ENCODE measurements around the gene ZNF384. TPM values are rescaled to one million over a fixed set of nuclear protein-coding genes. Genes with fewer than 3 reads are reported as not detected.

Gene ZNF384
- total and polyA plus RNA-seq, 2 of the 8 experiments (the other 6 are each of a cell fraction or from before 2014, with no cell fraction given) = 59.0 to 59.6 TPM

- Histone ChIP-seq H2BK12ac (ENCODE audit: low read depth, low read length) (no peak overlapping the region), H3K4me3 (ENCODE audit: extremely low read depth in 1 of 4, insufficient read depth in 2 of 4, low read depth in 3 of 4, low read length in 4 of 4) (no peak overlapping the region), H3K23ac (ENCODE audit: insufficient read length) (no peak overlapping the region), H3K27me3 (replicated peaks in 1 of 4; ENCODE audit: control insufficient read depth in 3 of 4, extremely low read depth in 1 of 4, insufficient read depth in 3 of 4, low read length in 3 of 4) (no peaks in the 10 kb centered on the region), H3K4me1 (replicated peaks in 1 of 4; ENCODE audit: control insufficient read depth in 3 of 4, insufficient read depth in 4 of 4, low read length in 3 of 4) (peaks cover 0 to 8% (median 2%) of the 10 kb centered on the region in 4 experiments; a peak in 3 of 7 replicates), H3K79me2 (ENCODE audit: control insufficient read depth in 1 of 2, insufficient read depth in 2 of 2, low read length in 2 of 2) (no peaks in the 10 kb centered on the region), H3K14ac (ENCODE audit: insufficient read length) (no peak overlapping the region), H2BK15ac (ENCODE audit: low read length) (no peak overlapping the region), H2AFZ (ENCODE audit: low read length) (no peak overlapping the region), H3K4ac (replicated peaks; ENCODE audit: insufficient read length, low read depth, low read length) (no peak overlapping the region), H3K23me2 (ENCODE audit: low read depth, low read length) (no peaks in the 10 kb centered on the region), H4K5ac (ENCODE audit: insufficient read length, low read depth, low read length) (no peak overlapping the region), H2BK5ac (ENCODE audit: low read depth, low read length) (no peak overlapping the region), H3K9ac (replicated peaks in 1 of 4; ENCODE audit: extremely low read depth in 1 of 4, low read depth in 3 of 4, low read length in 3 of 4) (no peak overlapping the region), H4K91ac (replicated peaks; ENCODE audit: insufficient read length, low read length) (no peak overlapping the region), H2BK120ac (replicated peaks; ENCODE audit: low read depth, low read length) (no peak overlapping the region), H4K20me1 (replicated peaks in 1 of 2; ENCODE audit: control insufficient read depth in 1 of 2, insufficient read depth in 2 of 2, low read length in 2 of 2) (no peaks in the 10 kb centered on the region), H3K79me1 (ENCODE audit: low read depth, low read length) (no peaks in the 10 kb centered on the region), H2AK5ac (ENCODE audit: low read depth, low read length) (no peak overlapping the region), H2BK20ac (ENCODE audit: low read length) (no peak overlapping the region), H3K18ac (ENCODE audit: extremely low read depth, low read length) (no peak overlapping the region), H3K9me3 (ENCODE audit: insufficient read depth in 2 of 2, low read depth in 1 of 2, low read length in 1 of 2) (no peaks in the 10 kb centered on the region), H4K8ac (ENCODE audit: extremely low read depth, insufficient read depth, low read length) (no peak overlapping the region), H3K36me3 (ENCODE audit: control insufficient read depth in 2 of 4, insufficient read depth in 4 of 4, low read length in 3 of 4) (no peaks in the 10 kb centered on the region), H3K56ac (replicated peaks; ENCODE audit: insufficient read length, low read depth, low read length) (no peak overlapping the region), H3K27ac (ENCODE audit: low read depth, low read length) (no peak overlapping the region), H3K4me2 (ENCODE audit: insufficient read depth in 1 of 2, low read depth in 2 of 2, low read length in 2 of 2) (no peak overlapping the region)
- DNase-seq (ENCODE audit: low read depth in 1 of 2, low spot score in 2 of 2) (no peak), FAIRE-seq (no peak)
- WGBS, 2 experiments (ENCODE audit: extremely low coverage in 1 of 2, insufficient coverage in 1 of 2, insufficient read length in 1 of 2, insufficient replicate concordance in 2 of 2, low coverage in 1 of 2, low lambda C conversion rate in 2 of 2, missing lambda C conversion rate in 1 of 2) = 84% methylated on average over 10 of the region's 11 CpGs; no CpG with 5 or more reads in 1 of the 2 experiments
- ChIA-PET CTCF (ENCODE audit: partially characterized antibody) (interaction anchor here (0.7 to 4.1 kb wide), 5 partner anchors 8 to 68 kb away, joined by 3 to 42 read pairs (median 5); no protein-coding TSS in a partner anchor), POLR2A (ENCODE audit: partially characterized antibody) (interaction anchor here (1.1 to 1.7 kb wide), 4 partner anchors 8 to 290 kb away, joined by 3 to 5 read pairs (median 3); no protein-coding TSS in a partner anchor)
- TF ChIP-seq CBX8 (IDR thresholded peaks at IDR 0.05; ENCODE audit: borderline replicate concordance, low read depth, low read length) (no peak), JUN (IDR thresholded peaks at IDR 0.05; ENCODE audit: low read depth, low read length) (no peak), BCL11A (IDR thresholded peaks at IDR 0.05; ENCODE audit: low read depth in 2 of 2, low read length in 2 of 2) (no peak), USF2 (IDR thresholded peaks at IDR 0.05; ENCODE audit: low read length) (no peak), JUND (IDR thresholded peaks at IDR 0.05; ENCODE audit: low read length) (no peak), KDM1A (IDR thresholded peaks at IDR 0.05; ENCODE audit: borderline replicate concordance, low read length) (no peak), HDAC2 (IDR thresholded peaks at IDR 0.05; ENCODE audit: borderline replicate concordance in 1 of 2, low read depth in 2 of 2, low read length in 2 of 2) (no peak), HDAC6 (IDR thresholded peaks at IDR 0.05; ENCODE audit: low read depth, low read length) (no peak), KDM4A (IDR thresholded peaks at IDR 0.05; ENCODE audit: low read depth, low read length, severe bottlenecking) (no peak), CTBP2 (IDR thresholded peaks at IDR 0.05; ENCODE audit: borderline replicate concordance, insufficient read depth, insufficient read length, low read length) (no peak), POLR2AphosphoS5 (IDR thresholded peaks at IDR 0.05; ENCODE audit: low read depth, low read length) (no peak), POLR2A (IDR thresholded peaks at IDR 0.05; ENCODE audit: control extremely low read depth in 1 of 2, low read depth in 2 of 2, low read length in 2 of 2) (no peak)
These were observed 49.9 kb downstream of the ZNF384 start for GRCh38 chr12:6639151-6639801.

All from H1 (cell line).